Right lobe of liver (tissue), 6 donors: Measurements from ENCODE around the gene STK32B. TPM values are rescaled to one million over a fixed set of nuclear protein-coding genes. Genes with fewer than 3 reads are reported as not detected.

ENCODE experiments used
- ATAC-seq, 4 donors: fragments of 200-7000 bp; cut with Tn5 transposase; one replicate each; pipeline ENCODE4 v1.9.1; 2020; ENCODE audit warnings: mild to moderate bottlenecking in 4 of 4, moderate library complexity in 4 of 4
- DNase-seq, 3 donors: peaks; one replicate each; pipeline ENCODE4 v3.0.0-alpha.2; 2020
- H3K27ac ChIP-seq, 3 donors: fragments of 200-600 bp; one replicate each; pipeline ENCODE4 v1.8.0; 2022
- H3K27me3 ChIP-seq, 2 donors: fragments of 200-600 bp; one replicate each; pipeline ENCODE4 v1.8.0; 2022
- H3K36me3 ChIP-seq, 4 donors: fragments of 200-600 bp; sonication (generic) in 1 of 4; one replicate each; pipeline versions ENCODE4 v1.5.1 to v1.8.0; 2017 to 2022; ENCODE audit warnings: control low read depth in 1 of 4
- H3K4me1 ChIP-seq, 4 donors: fragments of 200-600 bp; sonication (generic) in 1 of 4; one replicate each; pipeline versions ENCODE4 v1.5.1 to v1.8.0; 2017 to 2022; ENCODE audit warnings: control low read depth in 1 of 4
- H3K4me3 ChIP-seq, 3 donors: fragments of 200-600 bp; one replicate each; pipeline ENCODE4 v1.8.0; 2022
- H3K9me3 ChIP-seq, 4 donors: fragments of 200-600 bp; sonication (generic) in 1 of 4; one replicate each; pipeline versions ENCODE4 v1.5.1 to v1.8.0; 2017 to 2022; ENCODE audit warnings: control low read depth in 1 of 4
- POLR2A ChIP-seq: fragments of 450-650 bp; IDR thresholded peaks from one replicate; pipeline ENCODE4 v1.6.1; 2017; ENCODE audit warnings: antibody characterized with exemption, mild to moderate bottlenecking
- WGBS: methylation state at CpG from one replicate; pipeline ENCODE4 v1.1.6; 2018; ENCODE audit warnings: low coverage, low lambda C conversion rate; ENCODE audit not compliant: insufficient coverage; ENCODE audit errors: missing lambda C conversion rate; 5-methylcytosine and 5-hydroxymethylcytosine counted together
- intact Hi-C, 2 donors: fragments of 100-400 bp; cut with DNase I; formaldehyde crosslinking; loops; one replicate each; pipeline versions ENCODE4 v1.11.2 to v1.14.1; 2022
- total RNA-seq, 6 experiments: library from RNA; depleted of rRNA in 2 of 6; stranded (reverse); fragments of >200 nt in 2 of 6; fragmentation: NEBNext Ultra II Directional in 3 of 6; extraction: Animal tissue kit (Norgen Biotek cat#: 25700) in 3 of 6; gene quantifications; one replicate each; pipeline versions ENCODE4 v1.1.0 to v1.2.4, GENCODE V29; 2016 to 2023
- TF ChIP-seq, protein P1 (sequence below), 4 donors: fragments of 200-600 bp in 3 of 4; fragments of 450-650 bp in 1 of 4; IDR thresholded peaks; one replicate each; pipeline versions ENCODE4 v1.5.1 to v1.8.0; 2016 to 2022; ENCODE audit warnings: antibody characterized with exemption in 4 of 4, mild to moderate bottlenecking in 2 of 4
- donor health status: DM: no; HTN: yes; CAD: no.
- donor health status: DM: no; HTN: no; CAD: no.
- donor health status: DM: no; HTN: no; CAD: no.
- donor health status: DM: no; HTN: yes; CAD: no.
- donor health status: DM: no; HTN: yes; CAD: no.

The STK32B gene
- total RNA-seq, 6 experiments from 2014 or later: 0.05 to 0.07 TPM; not detected in 4

- Histone ChIP-seq H3K36me3 (no peaks in the 10 kb centered on the region), H3K4me1 (peaks cover 0 to 8% (median 0%) of the 10 kb centered on the region in 4 donors), H3K27me3 (no peaks in the 10 kb centered on the region), H3K27ac (no peak overlapping the region), H3K4me3 (no peak overlapping the region), H3K9me3 (no peaks in the 10 kb centered on the region)
- WGBS: 75% methylated on average over 3 of the region's 3 CpGs
- peak in 2 of 4 donors; percentile 35 to 40 for ATAC-seq
- intact Hi-C loops: no loop called here
- no peak for TF ChIP-seq POLR2A
- TF ChIP-seq, protein P1, sequence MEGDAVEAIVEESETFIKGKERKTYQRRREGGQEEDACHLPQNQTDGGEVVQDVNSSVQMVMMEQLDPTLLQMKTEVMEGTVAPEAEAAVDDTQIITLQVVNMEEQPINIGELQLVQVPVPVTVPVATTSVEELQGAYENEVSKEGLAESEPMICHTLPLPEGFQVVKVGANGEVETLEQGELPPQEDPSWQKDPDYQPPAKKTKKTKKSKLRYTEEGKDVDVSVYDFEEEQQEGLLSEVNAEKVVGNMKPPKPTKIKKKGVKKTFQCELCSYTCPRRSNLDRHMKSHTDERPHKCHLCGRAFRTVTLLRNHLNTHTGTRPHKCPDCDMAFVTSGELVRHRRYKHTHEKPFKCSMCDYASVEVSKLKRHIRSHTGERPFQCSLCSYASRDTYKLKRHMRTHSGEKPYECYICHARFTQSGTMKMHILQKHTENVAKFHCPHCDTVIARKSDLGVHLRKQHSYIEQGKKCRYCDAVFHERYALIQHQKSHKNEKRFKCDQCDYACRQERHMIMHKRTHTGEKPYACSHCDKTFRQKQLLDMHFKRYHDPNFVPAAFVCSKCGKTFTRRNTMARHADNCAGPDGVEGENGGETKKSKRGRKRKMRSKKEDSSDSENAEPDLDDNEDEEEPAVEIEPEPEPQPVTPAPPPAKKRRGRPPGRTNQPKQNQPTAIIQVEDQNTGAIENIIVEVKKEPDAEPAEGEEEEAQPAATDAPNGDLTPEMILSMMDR (IDR thresholded peaks at IDR 0.05): no peak
- no peak for DNase-seq
These were observed 87.1 kb downstream of the STK32B start for GRCh38 chr4:5138389-5138788.

GRCh38 chr4:5139141-5139540 is 87.9 kb downstream of the STK32B start:
- 69% methylated on average over 2 of the region's 2 CpGs for WGBS
- TF ChIP-seq POLR2A: no peak
- TF ChIP-seq, protein P1 (IDR thresholded peaks at IDR 0.05): no peak
- DNase-seq: no peak

GRCh38 chr4:5141802-5142201 is 90.5 kb downstream of the STK32B start:
- no peak for ATAC-seq
- H3K4me1 ChIP-seq: peaks cover 0 to 8% (median 0%) of the 10 kb centered on the region in 4 donors

More at GRCh38 chr4:5139141-5139540, 87.9 kb downstream of the STK32B start:
- no peak for ATAC-seq
- no peaks in the 10 kb centered on the region for H3K36me3 ChIP-seq
- intact Hi-C loops: no loop called here
- H3K4me3 ChIP-seq: no peak overlapping the region
- H3K4me1 ChIP-seq: peaks cover 0 to 8% (median 0%) of the 10 kb centered on the region in 4 donors
- no peaks in the 10 kb centered on the region for H3K27me3 ChIP-seq
- H3K27ac ChIP-seq: no peak overlapping the region
- no peaks in the 10 kb centered on the region for H3K9me3 ChIP-seq

DNA sequence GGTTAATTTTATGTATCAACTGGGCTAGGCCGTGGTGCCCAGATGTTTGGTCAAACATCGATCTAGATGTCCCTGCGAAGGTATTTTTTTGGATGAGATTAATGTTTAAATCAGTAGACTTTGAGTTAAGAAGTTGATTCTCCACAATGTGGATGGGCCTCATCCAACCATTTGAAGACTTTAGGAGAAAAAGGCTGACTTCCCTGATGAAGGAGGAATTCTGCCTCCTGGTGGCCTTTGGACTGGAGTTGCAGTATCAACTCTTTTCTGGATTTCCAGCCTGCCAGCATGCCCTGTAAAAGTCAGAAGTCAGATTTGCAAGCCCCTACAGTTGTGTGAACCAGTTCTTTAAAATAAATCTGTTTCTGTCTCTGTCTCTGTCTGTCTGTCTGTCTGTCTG is 91.4 kb downstream of the STK32B start:
- intact Hi-C loops: no loop called here

More at GRCh38 chr4:5141802-5142201, 90.5 kb downstream of the STK32B start:
- TF ChIP-seq POLR2A: no peak
- TF ChIP-seq, protein P1 (IDR thresholded peaks at IDR 0.05): no peak
- H3K9me3 ChIP-seq: no peaks in the 10 kb centered on the region
- H3K27ac ChIP-seq: no peak overlapping the region
- no peak for DNase-seq
- no peaks in the 10 kb centered on the region for H3K27me3 ChIP-seq
- WGBS: 29% methylated on average over 3 of the region's 4 CpGs
- H3K36me3 ChIP-seq: no peaks in the 10 kb centered on the region
- intact Hi-C loops: no loop called here
- no peak overlapping the region for H3K4me3 ChIP-seq

More for the DNA sequence above, 91.4 kb downstream of the STK32B start:
- WGBS: 73% methylated on average over 3 of the region's 3 CpGs
- TF ChIP-seq POLR2A: no peak
- TF ChIP-seq, protein P1 (IDR thresholded peaks at IDR 0.05): peak; percentile 28 to 53 (median 36)
- no peaks in the 10 kb centered on the region for H3K36me3 ChIP-seq
- H3K27me3 ChIP-seq: no peaks in the 10 kb centered on the region
- H3K4me1 ChIP-seq: peaks cover 0 to 8% (median 0%) of the 10 kb centered on the region in 4 donors
- DNase-seq (no peak), ATAC-seq (peak in 2 of 4 donors; percentile 25 to 39)
- H3K9me3 ChIP-seq: no peaks in the 10 kb centered on the region
- no peak overlapping the region for H3K27ac ChIP-seq
- H3K4me3 ChIP-seq: no peak overlapping the region
